ENCODE results near the gene MAD1L1. TPM values are rescaled to one million over a fixed set of nuclear protein-coding genes. Genes with fewer than 3 reads are reported as not detected.

MAD1L1 gene
- total RNA-seq, 4 donors from 2014 or later: 18.4 to 39.1 (median 25.7) TPM

DNA sequence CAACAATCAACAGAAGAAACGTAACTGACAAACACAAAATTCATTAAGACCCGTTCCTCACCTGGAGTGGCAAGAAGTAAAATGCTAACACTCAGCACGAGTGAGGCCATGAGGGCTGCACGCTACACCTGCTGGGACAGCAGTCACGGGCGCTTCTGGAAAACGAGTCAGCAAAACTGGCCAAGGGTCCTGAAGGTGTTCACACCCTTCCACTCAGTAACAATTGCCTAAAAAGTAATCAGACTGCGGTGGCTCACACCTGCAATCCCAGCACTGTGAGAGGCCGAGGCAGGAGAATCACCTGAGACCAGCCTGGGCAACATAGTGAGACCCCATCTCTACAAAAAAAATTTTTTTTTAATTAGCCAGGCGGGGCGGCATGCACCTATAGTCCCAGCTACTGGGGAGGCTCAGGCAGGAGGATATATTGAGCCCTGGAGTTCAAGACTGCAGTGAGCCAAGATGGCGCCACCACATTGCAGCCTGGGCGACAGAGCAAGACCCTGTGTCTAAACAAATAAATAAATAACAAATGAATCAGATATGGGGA lies 199.1 kb downstream of the MAD1L1 start:
- TF ChIP-seq, protein P1, sequence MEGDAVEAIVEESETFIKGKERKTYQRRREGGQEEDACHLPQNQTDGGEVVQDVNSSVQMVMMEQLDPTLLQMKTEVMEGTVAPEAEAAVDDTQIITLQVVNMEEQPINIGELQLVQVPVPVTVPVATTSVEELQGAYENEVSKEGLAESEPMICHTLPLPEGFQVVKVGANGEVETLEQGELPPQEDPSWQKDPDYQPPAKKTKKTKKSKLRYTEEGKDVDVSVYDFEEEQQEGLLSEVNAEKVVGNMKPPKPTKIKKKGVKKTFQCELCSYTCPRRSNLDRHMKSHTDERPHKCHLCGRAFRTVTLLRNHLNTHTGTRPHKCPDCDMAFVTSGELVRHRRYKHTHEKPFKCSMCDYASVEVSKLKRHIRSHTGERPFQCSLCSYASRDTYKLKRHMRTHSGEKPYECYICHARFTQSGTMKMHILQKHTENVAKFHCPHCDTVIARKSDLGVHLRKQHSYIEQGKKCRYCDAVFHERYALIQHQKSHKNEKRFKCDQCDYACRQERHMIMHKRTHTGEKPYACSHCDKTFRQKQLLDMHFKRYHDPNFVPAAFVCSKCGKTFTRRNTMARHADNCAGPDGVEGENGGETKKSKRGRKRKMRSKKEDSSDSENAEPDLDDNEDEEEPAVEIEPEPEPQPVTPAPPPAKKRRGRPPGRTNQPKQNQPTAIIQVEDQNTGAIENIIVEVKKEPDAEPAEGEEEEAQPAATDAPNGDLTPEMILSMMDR (IDR thresholded peaks at IDR 0.05): no peak
- DNase-seq (ENCODE audit: low spot score) (no peak), ATAC-seq (ENCODE audit: low FRiP score) (no peak)

DNA sequence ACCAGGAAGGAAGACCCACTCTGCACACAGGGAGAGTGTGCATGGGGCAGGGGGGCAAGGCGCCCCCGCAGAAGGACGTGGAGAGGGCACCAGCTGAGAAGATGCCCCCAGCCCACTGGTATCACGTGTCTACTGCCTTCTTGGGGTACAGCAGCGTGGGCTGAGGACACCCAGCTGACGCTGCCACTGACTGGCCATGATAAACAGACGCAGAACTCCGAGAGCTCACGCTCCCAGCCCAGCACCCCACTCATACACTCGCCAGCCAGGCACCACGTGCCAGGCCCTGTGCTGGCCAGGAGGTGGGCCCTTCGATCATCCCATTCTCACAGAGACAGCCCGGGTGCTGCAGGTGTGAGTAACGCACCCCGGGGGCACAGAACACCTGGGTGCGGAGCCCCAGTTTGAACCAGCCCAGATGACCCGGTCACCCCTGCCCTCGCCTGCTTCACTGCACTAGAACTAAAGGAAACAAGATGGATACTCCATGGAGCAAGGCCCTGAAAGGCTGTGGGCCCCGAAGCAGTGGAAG lies 199.8 kb downstream of the MAD1L1 start:
- TF ChIP-seq, protein P1 (IDR thresholded peaks at IDR 0.05): no peak
- DNase-seq (ENCODE audit: low spot score) (no peak), ATAC-seq (ENCODE audit: low FRiP score) (no peak)

GRCh38 chr7:2032030-2032875 lies 200.5 kb downstream of the MAD1L1 start:
- ATAC-seq (ENCODE audit: low FRiP score) (no peak), DNase-seq (ENCODE audit: low spot score) (no peak)
- TF ChIP-seq, protein P1 (IDR thresholded peaks at IDR 0.05): no peak

- DNase-seq (ENCODE audit: low spot score): no peak
- ATAC-seq (ENCODE audit: low FRiP score): no peak
- TF ChIP-seq, protein P1 (IDR thresholded peaks at IDR 0.05): no peak
These were observed 201.3 kb downstream of the MAD1L1 start for GRCh38 chr7:2031451-2031845.

DNA sequence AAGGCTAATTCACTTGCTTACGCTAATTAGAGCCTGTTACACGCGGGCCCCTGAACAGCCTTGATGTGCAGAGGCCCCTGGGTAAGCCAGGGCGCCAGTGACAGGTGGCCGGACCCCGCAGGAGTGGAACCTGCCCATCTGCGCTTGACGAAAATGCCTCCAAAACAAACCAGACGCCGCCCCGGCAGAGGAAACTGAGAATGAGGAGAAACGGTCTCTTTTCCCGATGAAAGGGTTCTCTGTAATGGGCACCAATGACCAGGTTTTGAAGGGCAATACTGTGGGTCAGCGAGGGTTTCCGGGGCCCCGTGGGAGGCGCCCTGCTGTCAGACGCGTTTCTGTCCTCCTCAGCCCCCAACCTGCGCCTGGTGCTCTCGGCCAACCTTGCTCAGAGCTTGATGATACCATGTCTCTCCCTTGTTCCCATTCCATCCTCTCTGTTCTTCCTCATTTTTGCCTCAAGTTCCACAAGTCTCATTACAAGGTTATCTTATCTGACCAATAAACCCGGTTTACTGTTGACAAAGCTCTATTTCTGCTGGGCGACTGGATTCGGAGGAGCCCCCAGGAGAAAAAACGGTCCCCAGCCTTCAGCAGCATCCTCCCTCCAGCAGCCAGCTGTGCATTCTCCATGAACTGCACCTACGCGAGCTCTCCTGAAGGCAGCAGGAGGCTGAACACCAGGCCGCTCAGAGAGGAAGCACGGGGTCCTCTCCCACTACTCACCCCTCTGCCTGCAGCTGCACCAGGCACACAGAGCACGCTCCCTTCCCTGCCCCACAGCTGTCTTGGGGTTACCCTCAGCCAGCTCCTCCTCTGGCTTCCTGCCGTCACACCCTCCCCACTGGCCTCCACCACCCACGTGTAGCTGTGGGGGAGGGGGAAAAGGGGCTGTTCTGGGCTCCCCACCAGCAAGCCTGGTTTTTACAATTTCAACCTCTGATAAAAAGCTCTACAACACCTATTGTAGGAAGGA lies 202.0 kb downstream of the MAD1L1 start:
- DNase-seq (ENCODE audit: low spot score) (no peak), ATAC-seq (ENCODE audit: low FRiP score) (no peak)
- TF ChIP-seq, protein P1 (IDR thresholded peaks at IDR 0.05): no peak

DNA sequence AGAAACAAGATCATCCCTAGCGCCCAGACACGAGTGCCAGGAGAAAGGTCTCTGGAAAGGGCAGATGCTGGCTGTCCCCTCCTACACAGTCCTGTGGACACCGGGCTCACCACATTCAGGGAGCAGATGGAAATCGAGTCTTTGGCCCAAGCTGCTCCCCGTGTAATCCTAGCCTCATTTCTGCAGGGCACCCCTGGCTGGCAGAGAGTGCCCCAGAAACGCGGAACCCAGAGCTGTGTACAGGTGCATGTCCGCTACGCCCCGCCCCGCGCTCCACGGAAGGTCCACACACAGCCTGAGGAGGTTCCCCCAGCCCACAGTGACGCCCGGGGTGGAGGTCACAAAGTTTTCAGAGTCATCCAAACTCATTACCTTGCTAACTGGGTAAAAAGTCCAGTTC lies 202.8 kb downstream of the MAD1L1 start:
- DNase-seq (ENCODE audit: low spot score) (no peak), ATAC-seq (ENCODE audit: low FRiP score) (no peak)
- TF ChIP-seq, protein P1 (IDR thresholded peaks at IDR 0.05): no peak
